Lung (tissue), 12 donors: ENCODE data around the gene BSG. TPM values are rescaled to one million over a fixed set of nuclear protein-coding genes. Genes with fewer than 3 reads are reported as not detected.
A peak's percentile ranks its signal among the peaks of the same experiment; 100 is the strongest.

Source experiments
- ATAC-seq: fragments of 200-7000 bp; cut with Tn5 transposase; one replicate; pipeline ENCODE4 v1.9.1; 2020; ENCODE audit warnings: moderate number of reproducible peaks; ENCODE audit not compliant: insufficient read depth, low FRiP score
- DNase-seq, 3 donors: peaks; one replicate each; pipeline ENCODE4 v3.0.0-alpha.2; 2013 to 2017
- H3K27ac ChIP-seq, 2 donors: one replicate each; pipeline ENCODE4 v1.5.1; 2013; ENCODE audit warnings: mild to moderate bottlenecking in 2 of 2, moderate library complexity in 2 of 2, control low read depth in 1 of 2, inconsistent platforms in 1 of 2, low read depth in 1 of 2, low read length in 1 of 2
- H3K27me3 ChIP-seq, 3 donors: one replicate each; pipeline ENCODE4 v1.5.1; 2013; ENCODE audit warnings: low read length in 2 of 3; ENCODE audit not compliant: control insufficient read depth in 3 of 3, insufficient read depth in 3 of 3
- H3K36me3 ChIP-seq, 4 donors: one replicate each; pipeline ENCODE4 v1.5.1; 2013; ENCODE audit warnings: low read length in 4 of 4, mild to moderate bottlenecking in 1 of 4, moderate library complexity in 1 of 4; ENCODE audit not compliant: control insufficient read depth in 4 of 4, insufficient read depth in 4 of 4
- H3K4me1 ChIP-seq, 5 donors: one replicate each; pipeline ENCODE4 v1.5.1; 2013; ENCODE audit warnings: low read length in 5 of 5, mild to moderate bottlenecking in 2 of 5, moderate library complexity in 1 of 5; ENCODE audit not compliant: control insufficient read depth in 5 of 5, insufficient read depth in 5 of 5
- H3K4me3 ChIP-seq: one replicate; pipeline ENCODE4 v1.5.1; 2013; ENCODE audit warnings: mild to moderate bottlenecking, control low read depth, moderate library complexity
- H3K9ac ChIP-seq, 2 donors: one replicate each; pipeline ENCODE4 v1.5.1; 2013; ENCODE audit warnings: low read length in 2 of 2, control low read depth in 1 of 2; ENCODE audit not compliant: insufficient read depth in 1 of 2
- H3K9me3 ChIP-seq, 4 donors: one replicate each; pipeline ENCODE4 v1.5.1; 2013; ENCODE audit warnings: low read length in 3 of 4, mild to moderate bottlenecking in 1 of 4, moderate library complexity in 1 of 4; ENCODE audit not compliant: control insufficient read depth in 4 of 4, insufficient read depth in 3 of 4
- CTCF ChIP-seq: IDR thresholded peaks from 2 replicates; pipeline ENCODE4 v1.5.1; 2012; ENCODE audit warnings: mild to moderate bottlenecking; ENCODE audit errors: control extremely low read depth, extremely low read depth
- WGBS, 2 donors: extraction: QIAGEN DNeasy Blood & Tissue Kit; methylation state at CpG; one replicate each; pipeline ENCODE4 v1.1.7; 2013; 5-methylcytosine and 5-hydroxymethylcytosine counted together
- polyA plus RNA-seq, 2 donors: library from polyadenylated mRNA; stranded (reverse); fragments of 200-250 nt; gene quantifications; one replicate each; pipeline ENCODE4 v1.2.1, GENCODE V29; 2013
- total RNA-seq, 2 donors: library from RNA; depleted of rRNA in 1 of 2; stranded (reverse); fragments of >200 nt in 1 of 2; gene quantifications; one replicate each; pipeline ENCODE4 v1.2.1, GENCODE V29; 2014 to 2021
- donor health status: control.
- donor health status: control.
- donor health status: Bipolar disorder and iron deficiency.
- donor health status: healthy.
- donor health status: DM: yes; HTN: yes; CAD: no.

Gene BSG
- total and polyA plus RNA-seq, 4 donors: 239 to 416 (median 355) TPM

GRCh38 chr19:531009-531752 is 41.2 kb upstream of the BSG start:
- TF ChIP-seq CTCF: no peak
- no peaks in the 10 kb centered on the region for H3K27me3 ChIP-seq
- H3K9me3 ChIP-seq: peaks cover 0 to 2% (median 0%) of the 10 kb centered on the region in 4 donors
- H3K4me1 ChIP-seq: peaks cover 0 to 20% (median 8%) of the 10 kb centered on the region in 5 donors
- peak; percentile 81 for ATAC-seq
- 0 to 1% methylated on average over 56 to 103 of the region's 103 CpGs for WGBS, 2 donors
- H3K4me3 ChIP-seq: peak overlapping the region; percentile 90
- peaks cover 0 to 6% (median 1%) of the 10 kb centered on the region in 4 donors for H3K36me3 ChIP-seq
- peak; percentile 90 to 92 (median 92) for DNase-seq
- peak overlapping the region; percentile 92 to 99 for H3K27ac ChIP-seq
- peak overlapping the region in 1 of 2 donors; percentile 63 for H3K9ac ChIP-seq

- Histone ChIP-seq H3K27ac (peak within 1 kb of the TSS; percentile 92 to 99), H3K4me3 (peak within 1 kb of the TSS; percentile 90), H3K36me3 (peaks cover 2 to 14% (median 6%) of the 10 kb centered on the region in 4 donors), H3K9ac (peak within 1 kb of the TSS; percentile 63 to 89), H3K27me3 (no peaks in the 10 kb centered on the region), H3K4me1 (peaks cover 0 to 20% (median 8%) of the 10 kb centered on the region in 5 donors), H3K9me3 (peaks cover 0 to 2% (median 0%) of the 10 kb centered on the region in 4 donors)
- no peak for TF ChIP-seq CTCF
- DNase-seq (no peak), ATAC-seq (no peak)
- 0% methylated on average over 41 to 84 of the region's 84 CpGs for WGBS, 2 donors
Observed at GRCh38 chr19:531753-532560, 40.4 kb upstream of the BSG start, which contains the start of gene CDC34. Gene CDC34, plus strand, starts transcription at chr19:531760. Its CDS starts 172 bp downstream, at chr19:531932.

- DNase-seq: peak; percentile 71 to 83 (median 80)
- peaks cover 0 to 20% (median 8%) of the 10 kb centered on the region in 5 donors for H3K4me1 ChIP-seq
- 1 to 2% methylated on average over 43 to 47 of the region's 47 CpGs for WGBS, 2 donors
Observed at GRCh38 chr19:532561-533363, 39.6 kb upstream of the BSG start.

More at GRCh38 chr19:532561-533363, 39.6 kb upstream of the BSG start:
- Histone ChIP-seq H3K9me3 (peaks cover 0 to 2% (median 0%) of the 10 kb centered on the region in 4 donors), H3K36me3 (peaks cover 4 to 16% (median 6%) of the 10 kb centered on the region in 4 donors), H3K27me3 (no peaks in the 10 kb centered on the region), H3K27ac (peak overlapping the region; percentile 87 to 91), H3K4me3 (peak overlapping the region; percentile 90), H3K9ac (peak overlapping the region; percentile 53 to 89)
- no peak for TF ChIP-seq CTCF
- no peak for ATAC-seq
